HepG2 (cell line): ENCODE measurements around the gene TIGAR. TPM values are rescaled to one million over a fixed set of nuclear protein-coding genes. Genes with fewer than 3 reads are reported as not detected.

Source experiments
- ATAC-seq: fragments of 200-7000 bp; cut with Tn5 transposase; 3 replicates; pipeline ENCODE4 v1.9.1; 2020; ENCODE audit warnings: mild to moderate bottlenecking, moderate library complexity
- BruUV-seq: library from RNA; stranded (reverse); fragments of 400-500 nt; replicated peaks from 2 replicates; lab custom pipeline; 2021; lab: Mats Ljungman, UMichigan
- CTCF ChIA-PET: fragments of 300-600 bp; formaldehyde crosslinking; extraction: SDS; loops from one replicate; lab custom pipeline; 2021; ENCODE audit warnings: low total read pairs, inconsistent platforms, low intra/inter-chr PET ratio; lab: Yijun Ruan, JAX
- POLR2A ChIA-PET: fragments of 350-600 bp; sonication (Branson Sonifier 250); formaldehyde crosslinking; loops from one replicate; lab custom pipeline; 2020; ENCODE audit warnings: antibody characterized with exemption, inconsistent platforms; lab: Yijun Ruan, JAX
- DNase-seq: peaks from one replicate; pipeline ENCODE4 v3.0.0-alpha.2; 2015; ENCODE audit warnings: low spot score
- FAIRE-seq: peaks from 3 replicates; lab custom pipeline; 2011; peaks lifted over from hg19 to GRCh38; lab: Jason Lieb, UNC
- H2AFZ ChIP-seq: one replicate; pipeline ENCODE4 v1.6.1; 2011; ENCODE audit warnings: low read length, inconsistent platforms
- H3K27ac ChIP-seq: fragments of 300-600 bp; 3 replicates; pipeline ENCODE4 v1.8.0; 2011; ENCODE audit warnings: mixed run types, mild to moderate bottlenecking, mixed read lengths, low read length, inconsistent platforms; ENCODE audit not compliant: insufficient read depth; ENCODE audit errors: extremely low read length
- H3K27me3 ChIP-seq, 2 experiments: fragments of 200-600 bp in 1 of 2; 2 replicates in 1 of 2; 3 replicates in 1 of 2; pipeline versions ENCODE4 v1.6.0 to v1.8.0; 2011; ENCODE audit warnings: low read length in 2 of 2, mild to moderate bottlenecking in 2 of 2, moderate library complexity in 2 of 2, inconsistent platforms in 1 of 2; ENCODE audit not compliant: insufficient read depth in 2 of 2, control insufficient read depth in 1 of 2
- H3K36me3 ChIP-seq, 2 experiments: fragments of 200-600 bp in 1 of 2; replicated peaks in 1 of 2; 2 replicates in 1 of 2; 3 replicates in 1 of 2; pipeline versions ENCODE4 v1.5.1 to v1.8.0; 2011; ENCODE audit warnings: low read length in 2 of 2, inconsistent platforms in 1 of 2; ENCODE audit not compliant: insufficient read depth in 2 of 2, control insufficient read depth in 1 of 2
- H3K4me1 ChIP-seq: 2 replicates; pipeline ENCODE4 v1.5.1; 2012; ENCODE audit warnings: low read length, inconsistent platforms; ENCODE audit not compliant: insufficient read depth
- H3K4me2 ChIP-seq: 2 replicates; pipeline ENCODE4 v1.6.0; 2011; ENCODE audit warnings: low read depth, low read length, inconsistent platforms
- H3K4me3 ChIP-seq, 3 experiments: fragments of 200-600 bp in 1 of 3; sonication (generic), shearing (Covaris generic) in 1 of 3; replicated peaks in 1 of 3; 2 replicates each; pipeline ENCODE4 v1.5.1; 2011 to 2016; ENCODE audit warnings: low read length in 3 of 3, inconsistent platforms in 2 of 3, low read depth in 2 of 3, mild to moderate bottlenecking in 2 of 3, control low read depth in 1 of 3, mixed read lengths in 1 of 3; ENCODE audit not compliant: insufficient read depth in 1 of 3
- H3K79me2 ChIP-seq: one replicate; pipeline ENCODE4 v1.6.1; 2011; ENCODE audit warnings: low read length, inconsistent platforms; ENCODE audit not compliant: insufficient read depth
- H3K9ac ChIP-seq: 2 replicates; pipeline ENCODE4 v1.6.0; 2011; ENCODE audit warnings: mild to moderate bottlenecking, low read depth, low read length, inconsistent platforms; ENCODE audit not compliant: insufficient read depth
- H3K9me3 ChIP-seq: 2 replicates; pipeline ENCODE4 v1.5.1; 2012; ENCODE audit warnings: mild to moderate bottlenecking, low read length
- H4K20me1 ChIP-seq: 2 replicates; pipeline ENCODE4 v1.6.0; 2011; ENCODE audit warnings: inconsistent platforms, mild to moderate bottlenecking, low read length, moderate library complexity; ENCODE audit not compliant: insufficient read depth
- EZH2 ChIP-seq: conservative IDR thresholded peaks from 2 replicates; pipeline ENCODE4 v1.6.1; 2012; ENCODE audit warnings: mild to moderate bottlenecking, low read depth, low read length, moderate library complexity
- HBP1 ChIP-seq: IDR thresholded peaks from 2 replicates; pipeline ENCODE4 v1.6.1; 2016; ENCODE audit warnings: low read depth, control low read depth
- NCOA2 ChIP-seq: sonication (generic); formaldehyde crosslinking; IDR thresholded peaks from 2 replicates; pipeline ENCODE4 v1.8.0; 2022; ENCODE audit warnings: inconsistent platforms
- TGIF2 ChIP-seq: IDR thresholded peaks from 2 replicates; pipeline ENCODE4 v1.6.1; 2016; ENCODE audit warnings: control low read depth, missing compliant biosample characterization
- U2AF2 ChIP-seq: fragments of 200-400 bp; formaldehyde crosslinking; IDR thresholded peaks from 2 replicates; pipeline ENCODE4 v1.6.1; 2017; ENCODE audit warnings: low read depth, mild to moderate bottlenecking, low read length
- ZBTB44 ChIP-seq: sonication (generic); formaldehyde crosslinking; IDR thresholded peaks from 2 replicates; pipeline ENCODE4 v1.4.0; 2020; ENCODE audit warnings: missing genetic modification reagents
- ZFP82 ChIP-seq: sonication (generic); formaldehyde crosslinking; IDR thresholded peaks from 2 replicates; pipeline ENCODE4 v1.5.1; 2020; ENCODE audit warnings: mild to moderate bottlenecking, missing genetic modification reagents, borderline replicate concordance
- ZMAT5 ChIP-seq: sonication (generic); formaldehyde crosslinking; IDR thresholded peaks from 2 replicates; pipeline ENCODE4 v1.5.0; 2020; ENCODE audit warnings: mild to moderate bottlenecking, low read depth, missing genetic modification reagents, borderline replicate concordance
- ZNF740 ChIP-seq: sonication (generic); formaldehyde crosslinking; IDR thresholded peaks from 2 replicates; pipeline ENCODE4 v1.4.0; 2020; ENCODE audit warnings: missing genetic modification reagents
- ZNF782 ChIP-seq: sonication (generic); formaldehyde crosslinking; IDR thresholded peaks from 2 replicates; pipeline ENCODE4 v1.4.0; 2020; ENCODE audit warnings: missing genetic modification reagents, mild to moderate bottlenecking, borderline replicate concordance
- WGBS: methylation state at CpG from one replicate; pipeline ENCODE4 v1.1.6; 2017; ENCODE audit warnings: low lambda C conversion rate; 5-methylcytosine and 5-hydroxymethylcytosine counted together
- in situ Hi-C: cut with HindIII; loops from 2 replicates; pipeline ENCODE4 v1.10.0; 2017; ENCODE audit warnings: low pct_unique_long_range_greater_than_20kb; ENCODE audit not compliant: extremely low pct_ligation_motif_present
- intact Hi-C: fragments of 100-400 bp; cut with micrococcal nuclease; formaldehyde crosslinking; loops from one replicate; pipeline ENCODE4 v1.10.0; 2022; ENCODE audit not compliant: unreplicated experiment
- polyA plus RNA-seq, 8 experiments: library from polyadenylated mRNA; depleted of rRNA in 3 of 8; stranded (reverse) in 7 of 8; unstranded in 1 of 8; fragments of >200 nt; fragmentation: Illumina TruSeq in 4 of 8; extraction: Trizol in 4 of 8; gene quantifications; 2 replicates each; pipeline versions ENCODE4 v1.2.1 to v1.2.3, GENCODE V29; 2011 to 2016; ENCODE audit warnings: low read depth in 4 of 8, missing spikeins in 1 of 8, mixed read lengths in 1 of 8; ENCODE audit not compliant: insufficient read depth in 1 of 8
- total RNA-seq, 5 experiments: library from RNA; depleted of rRNA; stranded (reverse); fragments of >200 nt; fragmentation: Illumina TruSeq; extraction: Trizol; gene quantifications; 2 replicates each; pipeline ENCODE4 v1.2.3, GENCODE V29; 2016; ENCODE audit warnings: low read depth in 1 of 5
- TF ChIP-seq, protein P1 (sequence below): sonication (generic); formaldehyde crosslinking; IDR thresholded peaks from 2 replicates; pipeline ENCODE4 v1.9.0; 2021; ENCODE audit warnings: missing genetic modification reagents, mild to moderate bottlenecking, borderline replicate concordance

The TIGAR gene
- total and polyA plus RNA-seq, 2 of the 13 experiments (the other 11 are each of a cell fraction or from before 2014, with no cell fraction given) = 2.6 to 21.8 TPM

- TF ChIP-seq NCOA2 (CRISPR knock-in tag) = no peak
- no peak for TF ChIP-seq HBP1
- TF ChIP-seq EZH2 = no peak
- TF ChIP-seq, protein P1, sequence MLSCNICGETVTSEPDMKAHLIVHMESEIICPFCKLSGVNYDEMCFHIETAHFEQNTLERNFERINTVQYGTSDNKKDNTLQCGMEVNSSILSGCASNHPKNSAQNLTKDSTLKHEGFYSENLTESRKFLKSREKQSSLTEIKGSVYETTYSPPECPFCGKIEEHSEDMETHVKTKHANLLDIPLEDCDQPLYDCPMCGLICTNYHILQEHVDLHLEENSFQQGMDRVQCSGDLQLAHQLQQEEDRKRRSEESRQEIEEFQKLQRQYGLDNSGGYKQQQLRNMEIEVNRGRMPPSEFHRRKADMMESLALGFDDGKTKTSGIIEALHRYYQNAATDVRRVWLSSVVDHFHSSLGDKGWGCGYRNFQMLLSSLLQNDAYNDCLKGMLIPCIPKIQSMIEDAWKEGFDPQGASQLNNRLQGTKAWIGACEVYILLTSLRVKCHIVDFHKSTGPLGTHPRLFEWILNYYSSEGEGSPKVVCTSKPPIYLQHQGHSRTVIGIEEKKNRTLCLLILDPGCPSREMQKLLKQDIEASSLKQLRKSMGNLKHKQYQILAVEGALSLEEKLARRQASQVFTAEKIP = no peak
- TF ChIP-seq ZFP82 = no peak
Observed at GRCh38 chr12:4366090-4366489, 45.1 kb downstream of the TIGAR start (continued).

DNA sequence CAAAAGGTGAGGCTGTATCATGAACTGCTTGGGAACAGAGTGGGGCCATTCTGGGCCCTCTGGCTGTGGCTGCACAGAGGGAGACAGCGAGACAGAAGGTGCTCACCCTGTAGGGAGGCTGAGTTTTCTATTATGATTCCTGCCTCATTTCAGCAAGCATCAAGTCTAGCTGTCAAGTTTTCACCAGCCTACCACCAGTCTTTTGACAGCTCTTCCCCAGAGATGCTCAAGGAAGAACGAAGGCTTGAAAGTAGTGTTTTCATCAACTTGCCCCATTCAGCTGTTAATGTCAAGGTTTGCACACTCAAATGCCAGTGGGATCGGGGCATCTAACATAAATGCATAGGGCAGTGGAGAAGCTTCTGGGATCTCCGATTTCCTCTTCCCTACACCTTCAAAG, 48.5 kb downstream of the TIGAR start:
- in situ Hi-C loops = no loop called here
- H4K20me1 ChIP-seq = no peaks in the 10 kb centered on the region
- H3K36me3 ChIP-seq = no peaks in the 10 kb centered on the region
- H3K27ac ChIP-seq = no peak overlapping the region
- no TSS peak for BruUV-seq
- no peak overlapping the region for H2AFZ ChIP-seq
- CTCF ChIA-PET = no interaction called here
- H3K4me2 ChIP-seq = no peak overlapping the region
- TF ChIP-seq ZMAT5 (CRISPR knock-in tag) (no peak), TGIF2 (CRISPR knock-in tag) (no peak), U2AF2 (no peak), ZNF782 (CRISPR knock-in tag) (no peak), ZNF740 (CRISPR knock-in tag) (no peak), ZBTB44 (CRISPR knock-in tag) (no peak)
- TF ChIP-seq, all 625 proteins: peak for 0
- ATAC-seq (no peak), FAIRE-seq (no peak), DNase-seq (no peak)
- no peak overlapping the region for H3K4me3 ChIP-seq
- 5% methylated on average over 4 of the region's 4 CpGs for WGBS
- H3K27me3 ChIP-seq = peaks cover 4 to 25% of the 10 kb centered on the region in 2 experiments; a peak in 3 of 5 replicates
- POLR2A ChIA-PET = no interaction called here
- H3K9ac ChIP-seq = no peak overlapping the region
- no peaks in the 10 kb centered on the region for H3K79me2 ChIP-seq
- H3K4me1 ChIP-seq = no peaks in the 10 kb centered on the region
- H3K9me3 ChIP-seq = no peaks in the 10 kb centered on the region
- intact Hi-C loops = no loop called here
